ENCODE results near the gene KIF2C.

GRCh38 chr1:44724955-44725698 lies 14.5 kb upstream of the KIF2C start:
- no peak for TF ChIP-seq SIN3A (IDR thresholded peaks at IDR 0.05; ENCODE audit: borderline replicate concordance, insufficient read depth, low read depth, low read length)
- no peak for TF ChIP-seq CTCF (IDR thresholded peaks at IDR 0.05)
- no peak for TF ChIP-seq REST (IDR thresholded peaks at IDR 0.05; ENCODE audit: insufficient read depth in 1 of 2, low read depth in 2 of 2, low read length in 1 of 2)
- TF ChIP-seq POLR2AphosphoS5 (IDR thresholded peaks at IDR 0.05; ENCODE audit: low read depth, low read length): no peak

Data from Panc1 (cell line).